Central memory CD4-positive, alpha-beta T cell (primary cell): ENCODE results near the gene SLC26A1.
"Not testable (repeated sequence)": the region's sequence is repeated elsewhere in the genome, so short reads cannot be mapped to it uniquely, and the experiment has no call there.

Source experiments
- DNase-seq: peaks from one replicate; pipeline ENCODE4 v3.0.0; 2022

The SLC26A1 gene

GRCh38 chr4:1012034-1012739 is 19.0 kb upstream of the SLC26A1 start:
- DNase-seq, result peak; percentile 29

DNA sequence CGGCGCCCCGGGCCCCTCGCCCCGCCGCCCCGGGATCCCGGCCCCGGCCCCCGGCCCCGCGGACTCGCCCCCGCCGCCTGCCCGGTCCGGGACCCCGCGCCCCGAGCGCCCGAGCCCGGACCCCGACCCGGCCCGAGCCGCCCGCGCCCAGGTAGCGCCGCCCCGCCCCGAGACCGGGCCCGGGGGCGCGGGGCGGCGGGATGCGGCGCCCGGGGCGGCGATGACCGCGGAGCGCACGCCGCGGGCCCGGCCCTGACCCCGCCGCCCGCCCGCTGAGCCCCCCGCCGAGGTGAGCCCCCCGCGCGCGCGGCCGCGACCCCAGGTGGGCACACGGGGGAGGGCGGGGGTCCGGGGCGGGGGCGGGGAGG is 18.4 kb upstream of the SLC26A1 start:
- no peak for DNase-seq

DNA sequence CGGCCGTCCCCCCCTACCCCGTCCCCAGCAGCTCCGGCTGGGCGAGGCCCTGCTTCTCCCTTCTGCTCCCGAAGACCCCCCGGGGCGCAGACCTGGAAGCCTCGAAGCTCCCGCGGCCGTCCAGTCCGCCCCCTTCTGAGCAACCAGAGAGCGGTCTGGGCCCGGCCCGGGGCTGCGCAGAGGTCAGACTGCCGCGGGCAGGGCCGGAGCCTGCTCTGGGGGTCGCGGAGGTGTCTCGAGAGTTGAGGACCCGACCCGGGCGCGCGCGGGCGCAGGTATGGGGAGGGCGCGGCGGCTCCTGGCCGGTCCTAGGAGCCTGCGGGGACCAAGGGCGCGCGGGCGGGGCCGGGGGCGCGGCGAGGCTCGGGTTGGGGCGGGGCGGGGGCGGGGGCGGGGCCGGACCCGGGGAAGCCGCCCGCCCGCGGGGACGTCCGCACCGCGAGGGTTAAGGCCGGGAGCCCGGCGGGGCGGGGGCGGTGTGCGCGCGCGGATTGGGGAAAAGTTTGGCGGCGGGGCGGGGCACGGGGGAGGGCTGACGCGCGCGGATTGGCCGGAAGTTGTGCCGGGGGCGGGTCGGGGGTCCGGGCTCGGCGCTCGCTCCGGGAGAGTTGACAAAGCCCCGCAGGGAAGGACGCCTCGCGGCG is 17.9 kb upstream of the SLC26A1 start, which contains the start of gene FGFRL1:
FGFRL1 (plus strand) TSS at position 605 of the 644 bp plus-strand sequence. CDS start 860 bp downstream, outside the sequence.
- DNase-seq, result peak; percentile 84

DNA sequence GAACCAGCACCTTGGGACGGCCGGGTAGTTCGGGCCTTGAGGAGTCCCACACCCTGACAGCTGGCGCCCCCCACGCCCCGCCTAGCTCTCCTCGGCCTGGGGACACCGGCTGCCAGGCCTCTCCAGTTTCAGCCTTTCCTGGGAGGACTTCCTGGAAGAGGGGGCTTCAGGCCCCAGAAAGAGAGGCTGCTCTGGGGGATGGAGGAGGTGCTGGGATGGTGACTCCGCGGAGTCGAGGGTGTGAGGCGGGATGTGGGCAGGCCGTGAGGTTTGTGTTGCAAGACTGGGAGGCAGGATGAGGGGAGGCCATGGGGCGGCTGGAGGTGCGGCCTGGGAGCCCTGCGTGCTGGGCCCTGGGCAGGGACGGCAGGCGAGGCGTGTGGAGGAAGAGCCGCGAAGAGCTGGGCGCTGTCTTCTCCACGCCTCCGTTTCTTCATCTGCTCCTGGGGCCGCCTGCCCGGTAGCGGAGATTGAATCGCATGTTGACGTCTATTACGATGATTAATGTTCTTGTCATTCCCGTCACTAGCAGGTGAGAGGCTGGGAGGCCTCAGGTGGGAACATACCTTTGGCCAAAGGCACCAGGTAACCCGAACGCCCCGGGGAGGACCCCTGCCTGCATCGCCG is 17.3 kb upstream of the SLC26A1 start:
- peak; percentile 78 for DNase-seq

- DNase-seq, result peak; percentile 64
These were observed 16.6 kb upstream of the SLC26A1 start for GRCh38 chr4:1009542-1010394.

- peak; percentile 27 for DNase-seq
These were observed 15.8 kb upstream of the SLC26A1 start for GRCh38 chr4:1008840-1009541.

- DNase-seq, result no peak
These were observed 13.7 kb upstream of the SLC26A1 start for GRCh38 chr4:1006856-1007255.

DNA sequence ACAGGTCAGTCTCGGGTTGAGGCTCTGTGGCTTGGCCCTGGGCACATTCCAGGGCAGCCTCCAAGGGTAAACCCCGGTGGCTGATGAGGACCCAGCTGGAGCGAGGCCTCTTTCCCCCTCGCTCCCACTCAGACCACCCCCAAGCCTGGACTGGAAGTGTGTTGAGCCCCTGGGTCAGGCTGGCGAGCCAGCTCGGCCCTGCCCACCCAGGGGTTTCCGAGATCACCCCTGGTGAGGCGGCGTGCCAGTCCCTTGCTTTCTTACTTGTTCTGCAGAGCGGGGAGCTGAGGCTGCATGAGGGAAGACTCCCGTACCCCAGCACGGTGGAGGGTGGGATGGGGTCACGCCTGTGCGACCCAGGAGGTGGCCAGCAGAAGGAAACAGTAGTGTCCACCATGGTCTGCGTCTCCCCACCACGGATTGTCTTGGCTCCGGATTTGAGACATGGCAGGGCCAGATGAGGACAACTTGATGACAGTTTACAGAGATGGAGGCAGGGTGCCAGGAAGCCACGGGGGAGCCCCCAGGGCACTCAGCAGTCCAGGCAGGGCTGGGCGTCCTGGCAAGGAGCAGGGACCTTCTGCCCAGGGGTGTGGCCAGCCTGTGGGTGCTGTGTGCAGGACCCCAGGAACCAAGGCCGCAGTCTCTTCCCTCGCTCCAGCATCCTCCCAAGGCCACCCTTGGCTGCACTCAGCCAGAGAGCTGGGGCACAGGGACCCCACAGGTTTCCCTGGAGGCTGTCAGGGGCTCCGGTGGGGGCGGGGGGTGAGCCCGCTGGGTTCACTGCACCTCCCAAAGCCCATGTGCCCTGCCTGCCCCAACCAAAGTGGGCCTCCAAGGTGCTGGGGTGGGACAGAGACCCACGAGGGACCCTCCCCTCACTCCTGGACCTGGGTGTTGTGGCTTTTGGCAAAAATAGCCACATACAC is 11.6 kb upstream of the SLC26A1 start:
- DNase-seq, result no peak

GRCh38 chr4:1004071-1004418 is 10.8 kb upstream of the SLC26A1 start:
- no peak for DNase-seq

DNA sequence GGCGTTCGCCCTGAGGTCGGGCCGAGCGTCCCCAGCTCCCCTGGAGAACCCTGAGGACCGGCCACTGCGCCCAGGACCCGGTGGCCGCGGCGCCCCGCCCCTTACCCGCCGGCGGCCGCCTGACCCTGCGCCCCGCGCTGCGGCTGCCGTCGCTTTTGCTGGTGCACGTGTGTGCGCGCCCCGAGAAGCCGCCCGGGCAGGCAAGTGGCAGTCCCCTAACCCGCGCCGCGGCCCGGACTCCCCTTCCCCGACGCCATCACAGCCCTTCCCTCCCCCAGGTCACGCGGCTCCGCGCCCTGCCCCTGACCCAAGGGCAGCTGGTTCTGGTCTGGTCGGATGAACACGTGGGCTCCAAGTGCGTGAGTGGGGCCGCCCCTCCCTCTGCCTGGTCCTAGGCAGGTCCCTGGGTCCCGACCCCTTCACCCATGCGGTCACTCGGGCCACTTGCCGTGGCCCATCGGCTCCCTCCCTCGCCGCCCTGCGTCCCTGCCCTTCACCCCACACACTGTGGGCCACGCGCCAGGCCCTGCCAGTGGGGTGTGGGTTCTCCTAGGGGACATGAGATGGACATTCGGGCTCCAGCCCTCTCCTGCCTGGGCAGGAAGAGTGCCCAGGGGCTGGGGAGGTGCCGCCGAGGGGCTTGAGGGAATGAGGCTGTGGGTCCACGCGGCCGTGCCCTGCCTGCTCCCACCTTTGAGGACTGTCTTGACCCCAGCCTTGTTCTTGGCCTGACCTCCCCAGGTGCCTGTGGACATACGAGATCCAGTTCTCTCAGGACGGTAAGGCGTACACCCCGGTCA is 10.3 kb upstream of the SLC26A1 start:
- DNase-seq, result no peak

DNA sequence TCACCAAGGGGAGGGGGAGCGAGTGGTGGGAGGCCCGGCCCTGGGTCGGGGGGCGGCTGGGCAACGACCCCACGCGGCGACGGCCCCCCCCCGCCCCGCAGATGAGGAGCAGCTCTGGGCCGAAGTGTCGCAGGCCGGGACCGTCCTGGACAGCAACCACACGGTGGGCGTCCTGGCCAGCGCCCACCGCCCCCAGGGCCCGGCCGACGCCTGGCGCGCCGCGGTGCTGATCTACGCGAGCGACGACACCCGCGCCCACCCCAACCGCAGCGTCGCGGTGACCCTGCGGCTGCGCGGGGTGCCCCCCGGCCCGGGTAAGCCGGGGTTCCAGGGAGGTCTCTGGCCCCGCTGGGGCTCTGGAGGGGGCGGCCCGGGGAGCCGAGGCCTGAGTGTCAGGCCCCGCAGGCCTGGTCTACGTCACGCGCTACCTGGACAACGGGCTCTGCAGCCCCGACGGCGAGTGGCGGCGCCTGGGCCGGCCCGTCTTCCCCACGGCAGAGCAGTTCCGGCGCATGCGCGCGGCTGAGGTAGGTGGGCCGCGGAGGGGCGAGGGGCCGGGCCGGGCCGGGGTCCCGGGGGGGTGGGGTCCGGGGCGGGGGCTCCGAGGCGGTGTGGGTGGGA is 9.5 kb upstream of the SLC26A1 start:
- DNase-seq, result no peak

GRCh38 chr4:1002131-1002630 is 9.0 kb upstream of the SLC26A1 start:
- no peak for DNase-seq

DNA sequence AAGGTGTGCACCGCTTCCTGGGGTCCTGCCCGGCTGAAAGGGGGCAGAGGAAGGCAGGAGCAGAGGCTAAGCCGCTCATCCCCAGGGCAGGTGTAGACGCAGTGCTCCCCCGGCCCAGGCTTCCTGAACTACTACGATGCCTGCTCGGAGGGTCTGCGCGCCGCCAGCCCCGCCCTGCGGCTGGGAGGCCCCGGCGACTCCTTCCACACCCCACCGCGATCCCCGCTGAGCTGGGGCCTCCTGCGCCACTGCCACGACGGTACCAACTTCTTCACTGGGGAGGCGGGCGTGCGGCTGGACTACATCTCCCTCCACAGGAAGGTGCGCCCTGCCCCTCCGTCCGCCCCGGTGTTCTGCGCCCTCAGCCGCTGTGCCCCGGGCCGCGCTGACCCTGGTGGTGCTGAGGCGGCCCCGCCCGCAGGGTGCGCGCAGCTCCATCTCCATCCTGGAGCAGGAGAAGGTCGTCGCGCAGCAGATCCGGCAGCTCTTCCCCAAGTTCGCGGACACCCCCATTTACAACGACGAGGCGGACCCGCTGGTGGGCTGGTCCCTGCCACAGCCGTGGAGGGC is 8.4 kb upstream of the SLC26A1 start:
- no peak for DNase-seq

DNA sequence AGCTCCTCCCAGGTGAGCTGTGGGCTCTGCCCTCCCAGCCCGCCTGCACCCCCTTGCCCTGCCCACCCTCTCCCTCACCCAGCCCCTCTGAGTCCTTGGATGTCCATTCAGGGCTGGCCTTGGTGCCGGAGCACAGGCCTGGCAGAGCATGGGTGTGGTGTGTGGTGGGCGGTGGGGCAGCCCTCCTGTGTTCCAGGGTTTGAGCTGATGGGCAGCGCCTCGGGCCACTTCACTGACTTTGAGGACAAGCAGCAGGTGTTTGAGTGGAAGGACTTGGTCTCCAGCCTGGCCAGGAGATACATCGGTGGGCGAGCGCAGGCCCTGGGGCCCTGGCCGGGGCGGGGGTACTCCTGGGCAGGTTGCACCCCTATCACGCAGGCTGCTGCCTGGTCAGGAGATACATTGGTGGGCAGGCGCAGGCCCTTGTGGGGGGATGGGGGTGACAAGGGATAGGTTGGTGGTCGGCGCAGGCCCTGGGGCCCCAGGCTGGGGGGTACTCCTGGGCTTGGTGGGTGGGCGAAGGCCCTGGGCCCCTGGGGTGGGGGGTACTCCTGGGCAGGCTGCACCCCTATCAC is 7.6 kb upstream of the SLC26A1 start:
- no peak for DNase-seq

GRCh38 chr4:999882-1000425 is 6.8 kb upstream of the SLC26A1 start:
- DNase-seq, result no peak

GRCh38 chr4:999240-999863 is 6.1 kb upstream of the SLC26A1 start:
- not testable (repeated sequence) for DNase-seq

DNA sequence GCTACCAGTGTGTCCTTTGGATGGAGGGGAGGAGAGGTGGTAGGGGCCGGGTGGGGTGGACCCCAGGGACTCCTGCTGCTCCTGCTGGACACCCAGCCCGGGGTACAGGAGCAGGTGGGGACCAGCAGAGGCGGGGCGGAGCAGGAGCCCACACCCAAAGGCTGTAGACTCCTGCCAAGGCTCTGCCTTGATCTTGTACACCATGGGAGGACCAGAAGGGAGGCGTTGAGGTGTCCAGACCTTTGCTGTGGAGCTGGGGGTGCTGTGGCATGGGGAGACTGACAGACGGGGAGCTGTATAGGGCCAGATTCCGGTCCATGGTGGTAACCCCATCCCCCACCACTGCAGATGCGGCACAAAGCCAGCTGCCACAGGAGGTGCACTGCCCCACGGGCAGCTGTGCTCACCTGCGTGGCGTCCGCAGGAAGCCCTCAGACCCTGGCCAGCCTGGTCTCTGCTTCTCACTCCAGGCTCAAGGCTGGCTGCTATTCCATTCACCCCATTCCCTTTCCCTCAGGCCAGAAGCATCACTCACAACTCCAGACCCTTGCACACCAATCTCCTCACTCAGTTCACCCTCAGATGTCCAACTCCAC is 5.0 kb upstream of the SLC26A1 start:
- DNase-seq, result no peak
